NCI-H1105 (cell line): ENCODE measurements around the gene ENTREP1.

Experiments used
- DNase-seq: peaks from one replicate; lab custom pipeline; 2025; lab: John Stamatoyannopoulos, UW

The ENTREP1 gene

DNA sequence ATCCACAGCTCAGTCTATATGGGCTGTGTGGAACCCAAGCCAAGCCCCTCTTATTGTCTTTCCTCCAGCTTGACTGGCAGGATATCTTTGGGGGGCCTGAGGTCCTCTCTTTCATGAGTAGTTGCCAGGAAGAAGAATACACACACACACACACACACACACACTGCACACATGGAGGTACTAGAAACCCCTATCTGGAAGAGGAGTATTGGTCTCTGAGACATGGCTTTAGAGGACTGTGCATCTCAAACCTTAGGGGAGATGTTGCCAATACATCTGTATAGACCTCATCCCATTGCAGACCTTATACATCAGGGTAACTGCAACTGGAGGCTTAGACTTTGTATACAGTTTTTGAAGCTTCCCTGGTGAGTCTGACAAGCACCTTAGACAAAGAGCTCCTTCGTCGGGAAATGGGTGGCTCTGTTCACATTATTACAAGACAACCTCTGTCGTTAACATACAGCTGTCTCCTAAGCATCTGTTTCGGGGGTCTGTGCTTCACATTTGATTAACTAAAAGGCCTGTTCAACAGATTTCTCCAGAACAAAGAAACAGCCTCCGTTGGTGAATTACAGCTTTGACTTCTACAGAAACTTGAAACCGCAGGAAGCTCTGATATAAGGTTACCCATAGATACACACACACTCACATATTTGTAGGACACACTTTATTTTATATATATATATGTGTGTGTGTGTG, 5.5 kb upstream of the ENTREP1 start:
- no peak for DNase-seq

DNA sequence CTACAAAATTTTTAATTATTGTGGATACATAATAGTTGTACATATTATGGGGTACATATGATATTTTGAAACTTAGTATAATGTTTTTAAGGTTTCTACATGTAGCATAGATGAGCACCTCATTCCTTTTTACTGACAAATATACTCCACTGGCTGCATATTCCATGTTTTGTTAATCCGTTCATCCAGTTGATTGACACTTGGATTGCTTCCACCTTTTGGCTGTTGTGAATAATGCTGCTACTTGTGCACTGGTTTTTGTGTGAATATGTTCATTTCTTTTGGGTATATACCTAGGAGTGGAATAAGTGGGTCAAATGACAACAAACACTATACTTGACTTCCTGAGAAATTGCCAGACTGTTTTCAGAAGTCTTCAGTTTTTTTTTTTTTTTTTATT, 2.8 kb upstream of the ENTREP1 start:
- DNase-seq: no peak

DNA sequence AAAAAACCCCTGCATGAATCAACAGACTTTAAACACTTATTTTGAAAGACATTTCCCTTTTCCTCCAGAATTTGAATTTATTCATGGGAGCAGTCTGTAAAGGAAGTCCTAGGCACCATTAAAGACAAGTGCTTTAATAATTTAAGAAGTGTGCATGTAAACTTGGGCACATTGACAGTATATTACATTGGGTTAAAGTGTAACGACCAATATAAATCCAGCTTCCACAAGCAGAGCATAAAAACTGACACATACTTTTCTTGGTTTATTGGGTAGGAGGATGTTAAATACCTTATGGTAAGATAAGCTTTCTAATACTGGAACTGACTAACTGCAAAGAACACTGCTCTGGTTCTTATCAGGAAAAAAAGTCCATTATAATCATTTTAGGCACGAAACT, 1.2 kb upstream of the ENTREP1 start:
- no peak for DNase-seq

DNA sequence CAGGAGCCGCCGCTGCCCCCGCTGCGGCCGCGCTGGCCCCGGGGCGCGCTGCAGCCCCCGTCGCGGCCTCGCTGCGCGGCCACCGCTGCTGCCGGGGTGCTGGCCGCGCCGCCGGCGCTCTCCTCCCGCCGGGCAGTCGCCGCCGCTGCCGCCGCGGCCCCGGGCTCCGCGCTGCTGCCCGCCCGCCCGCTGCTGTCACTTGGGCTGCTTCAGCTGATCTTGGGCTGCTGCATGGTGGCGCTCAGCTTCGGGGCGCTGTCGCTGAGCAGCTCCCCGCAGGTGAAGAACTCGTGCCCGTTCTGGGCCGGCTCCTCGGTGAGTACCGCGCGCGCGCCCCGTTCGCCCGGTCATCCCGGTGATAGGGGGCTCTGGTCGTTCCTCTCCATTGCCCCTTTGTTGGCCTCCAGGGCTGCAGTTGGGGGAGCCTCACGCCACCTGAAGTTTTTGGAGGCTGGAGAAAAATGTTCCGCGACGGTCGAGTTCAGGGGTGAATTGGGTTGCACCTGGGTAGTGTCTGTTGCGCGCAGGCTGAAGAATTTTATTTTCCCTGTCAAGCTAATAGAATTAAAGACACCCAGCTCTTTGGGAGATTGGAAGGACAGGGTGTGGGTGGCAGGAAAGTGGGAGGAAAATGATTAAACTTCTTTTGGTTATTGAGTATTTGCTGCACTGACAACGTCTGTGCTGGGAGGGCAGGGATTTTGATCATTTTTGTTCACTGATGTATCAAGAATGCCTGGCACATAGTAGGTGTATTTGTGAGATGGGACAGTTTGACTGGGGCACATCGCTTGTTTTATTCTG, 596 bp downstream of the ENTREP1 start:
- DNase-seq: no peak

DNA sequence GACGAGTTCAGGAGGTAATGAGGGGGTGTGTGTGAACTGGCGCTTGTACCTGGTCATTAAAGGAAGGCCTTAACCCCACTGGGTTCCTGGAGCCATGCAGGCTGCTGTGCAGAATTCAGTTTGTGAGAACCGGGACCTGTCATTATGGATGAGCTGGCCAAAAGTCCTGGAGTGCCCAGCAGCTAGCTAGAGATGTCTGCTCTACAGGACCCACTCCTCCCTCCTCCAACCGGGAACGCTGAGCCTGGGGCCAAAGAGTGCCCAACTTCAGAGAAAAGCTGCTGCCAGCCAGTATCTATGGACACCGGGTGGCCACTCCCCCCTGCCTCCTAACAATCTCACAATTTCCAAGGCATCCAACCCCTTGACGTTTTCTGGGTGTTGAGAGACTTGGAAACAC, 1.2 kb downstream of the ENTREP1 start:
- DNase-seq: no peak

DNA sequence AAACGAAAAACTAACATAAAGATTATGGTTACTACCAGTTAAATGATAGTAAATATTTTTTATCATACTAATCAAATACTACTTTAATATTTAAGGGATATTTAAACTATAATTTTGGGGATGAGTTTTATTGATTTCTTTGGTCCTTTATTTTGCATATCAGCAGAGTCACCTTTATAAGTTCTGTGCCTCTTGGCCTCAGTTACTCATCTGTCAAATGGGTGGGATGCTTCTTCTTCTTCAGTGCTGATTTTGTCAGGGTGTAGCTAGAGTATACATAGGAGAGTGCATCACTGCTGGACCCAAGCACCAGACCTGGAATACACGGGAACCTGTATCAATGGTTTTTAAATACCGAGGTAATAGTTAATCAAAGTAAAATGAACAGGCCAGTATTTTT, 5.6 kb downstream of the ENTREP1 start:
- no peak for DNase-seq

DNA sequence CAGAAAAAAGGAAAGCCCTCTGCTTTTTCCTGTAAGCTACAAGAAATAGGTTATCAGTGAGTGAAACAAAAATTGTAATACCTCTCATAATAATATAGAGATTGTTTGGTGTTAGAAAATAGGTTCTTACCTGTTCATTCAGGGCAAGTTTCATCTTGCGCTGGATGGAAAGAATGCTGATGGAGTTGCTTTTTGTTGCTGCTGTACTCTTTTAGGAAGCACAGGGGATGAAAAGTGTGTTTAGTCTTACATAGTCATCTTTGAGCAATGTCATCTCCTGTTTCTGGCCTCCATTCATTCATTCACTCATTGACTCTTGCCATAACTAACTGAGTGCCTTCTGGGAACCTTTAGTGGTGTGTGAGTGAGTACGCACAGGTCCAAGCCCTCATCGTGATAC, 6.4 kb downstream of the ENTREP1 start:
- no peak for DNase-seq

DNA sequence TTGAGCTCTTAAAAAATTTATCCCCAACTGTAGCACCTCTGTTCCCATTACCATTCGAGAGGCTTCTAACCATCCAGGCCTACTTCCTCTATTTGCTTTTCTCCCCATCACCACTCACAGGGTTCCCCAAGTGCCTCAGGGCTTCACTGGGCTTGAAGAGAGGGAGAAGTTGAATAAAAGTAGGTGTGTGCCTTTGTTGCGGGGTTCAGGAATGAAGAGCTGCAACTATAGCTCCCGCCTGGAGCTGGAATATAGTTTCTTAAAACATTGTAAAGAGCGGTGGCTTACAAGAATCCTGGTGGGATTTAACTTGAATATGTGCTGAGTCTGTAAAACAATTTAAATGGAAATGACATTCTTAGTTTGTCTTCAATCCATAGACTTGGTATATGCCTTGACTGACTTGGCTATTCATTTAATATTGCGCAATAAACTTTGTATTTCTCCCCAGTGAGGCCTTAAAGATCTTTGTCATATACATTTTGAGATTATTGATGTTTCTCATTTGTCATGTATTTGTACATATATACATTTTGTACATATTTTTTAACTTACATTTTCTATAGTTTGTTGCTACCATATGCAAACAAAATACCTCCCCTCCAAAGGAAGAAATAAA, 7.2 kb downstream of the ENTREP1 start:
- no peak for DNase-seq

DNA sequence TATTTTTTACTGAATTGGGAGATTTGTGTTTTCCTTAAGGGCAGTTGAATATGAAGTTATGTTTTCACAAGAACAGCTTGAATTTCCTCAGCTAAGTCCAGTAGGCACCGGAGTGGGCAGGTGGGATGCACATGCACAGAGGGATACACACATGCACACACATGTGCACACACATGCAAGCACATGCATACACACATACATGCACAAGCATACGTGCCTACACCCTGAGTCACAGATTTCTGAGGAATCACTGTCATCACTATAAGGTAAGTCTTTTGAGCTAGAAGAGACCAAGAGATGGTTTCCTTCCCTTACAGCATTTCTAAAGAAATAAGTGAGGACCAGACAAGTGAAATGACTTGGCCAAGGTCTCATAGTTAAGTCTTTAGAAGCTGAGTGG, 8.7 kb downstream of the ENTREP1 start:
- no peak for DNase-seq

DNA sequence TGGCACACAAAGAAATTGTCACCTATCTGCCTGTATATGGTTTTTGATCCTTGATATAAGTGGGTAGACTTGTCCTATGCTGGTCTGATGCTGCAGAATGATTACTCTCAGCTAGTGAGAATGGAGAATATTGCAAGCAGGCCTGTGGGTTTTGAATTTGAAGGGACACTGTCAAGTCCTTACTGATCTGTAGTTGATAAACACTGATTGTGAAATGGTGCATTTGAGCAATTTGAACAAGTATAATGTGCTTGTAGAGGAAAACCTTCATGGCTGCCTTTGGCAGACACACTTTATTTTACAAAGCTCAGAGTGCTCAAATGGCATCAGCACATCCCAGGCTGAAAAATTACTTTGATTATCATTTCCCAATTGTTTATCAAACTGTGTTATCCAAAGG, 9.3 kb downstream of the ENTREP1 start:
- no peak for DNase-seq

DNA sequence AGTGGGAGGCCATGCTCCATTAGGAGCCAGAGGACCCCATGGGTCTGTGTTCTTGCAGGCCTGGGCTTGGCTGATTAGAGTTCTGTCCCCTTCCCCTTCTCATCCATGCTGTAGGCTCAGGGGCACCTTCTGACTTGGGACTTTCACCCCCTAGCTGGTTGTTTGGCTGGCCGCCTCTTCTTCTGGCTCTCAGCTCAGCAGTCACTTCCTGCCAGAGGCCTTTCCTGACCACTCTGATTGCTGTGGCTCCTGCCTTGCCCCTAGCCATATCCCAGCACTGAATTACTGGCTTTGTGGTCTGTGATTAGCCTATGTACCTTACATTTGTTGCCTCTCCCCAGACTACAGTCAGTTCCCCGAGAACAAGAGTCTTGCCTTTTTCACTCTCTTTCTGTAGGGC, 14.6 kb downstream of the ENTREP1 start:
- no peak for DNase-seq

DNA sequence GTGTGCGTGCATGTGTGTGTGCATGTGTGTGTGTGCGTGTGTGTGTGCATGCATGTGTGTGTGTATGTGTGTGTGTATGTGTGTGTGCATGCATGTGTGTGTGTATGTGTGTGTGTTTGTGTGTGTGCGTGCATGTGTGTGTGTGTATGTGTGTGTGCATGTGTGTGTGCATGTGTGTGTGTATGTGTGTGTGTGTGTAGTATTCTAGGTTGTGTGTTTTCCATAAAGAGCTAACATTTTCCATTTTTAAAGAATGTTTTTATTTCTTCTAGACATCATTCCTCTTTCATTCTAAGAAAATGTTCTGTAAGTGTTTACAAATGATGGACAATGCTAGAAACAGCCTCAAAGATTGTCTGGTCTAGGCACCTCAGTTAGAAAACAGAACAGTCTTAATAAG, 15.6 kb downstream of the ENTREP1 start:
- DNase-seq: no peak

DNA sequence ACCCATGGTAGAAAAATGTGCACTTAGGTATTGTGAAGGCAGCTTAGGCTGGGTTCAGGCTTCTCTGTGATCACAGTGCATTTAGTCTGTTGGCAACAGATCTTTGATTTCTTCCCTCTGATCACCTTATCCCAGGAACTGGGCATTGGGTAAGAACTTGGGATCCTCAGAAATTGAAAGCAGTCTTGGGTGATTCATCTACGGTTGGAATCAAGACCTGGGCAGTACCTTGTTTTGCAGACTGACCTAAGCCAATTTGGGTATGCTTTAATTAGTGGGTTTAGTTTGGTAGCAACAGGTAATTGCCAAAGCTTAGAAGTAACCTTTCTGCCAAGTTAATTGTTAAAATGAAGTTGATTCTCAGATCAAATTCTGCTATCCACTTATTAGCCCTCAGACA, 17.8 kb downstream of the ENTREP1 start:
- no peak for DNase-seq

DNA sequence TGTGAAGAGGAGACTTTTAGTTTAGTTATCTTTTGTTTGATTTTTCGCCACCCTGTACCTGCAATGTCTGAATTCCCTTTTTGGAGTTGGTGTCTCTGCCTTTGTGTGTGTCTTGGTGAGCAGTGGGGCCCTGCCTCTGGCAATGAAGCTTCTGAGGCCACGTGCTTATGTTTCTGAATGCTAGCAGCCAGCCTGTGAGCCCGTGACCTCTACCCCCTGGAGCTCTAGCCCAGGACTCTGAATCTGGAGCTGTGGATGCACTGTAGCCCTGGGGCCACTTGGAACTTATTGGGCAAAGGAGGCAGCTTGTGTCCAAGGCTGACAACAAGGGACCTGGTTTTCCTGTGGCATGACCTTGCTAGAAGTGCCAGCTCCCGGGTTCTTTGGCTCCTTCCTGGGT, 19.4 kb downstream of the ENTREP1 start:
- DNase-seq: no peak

DNA sequence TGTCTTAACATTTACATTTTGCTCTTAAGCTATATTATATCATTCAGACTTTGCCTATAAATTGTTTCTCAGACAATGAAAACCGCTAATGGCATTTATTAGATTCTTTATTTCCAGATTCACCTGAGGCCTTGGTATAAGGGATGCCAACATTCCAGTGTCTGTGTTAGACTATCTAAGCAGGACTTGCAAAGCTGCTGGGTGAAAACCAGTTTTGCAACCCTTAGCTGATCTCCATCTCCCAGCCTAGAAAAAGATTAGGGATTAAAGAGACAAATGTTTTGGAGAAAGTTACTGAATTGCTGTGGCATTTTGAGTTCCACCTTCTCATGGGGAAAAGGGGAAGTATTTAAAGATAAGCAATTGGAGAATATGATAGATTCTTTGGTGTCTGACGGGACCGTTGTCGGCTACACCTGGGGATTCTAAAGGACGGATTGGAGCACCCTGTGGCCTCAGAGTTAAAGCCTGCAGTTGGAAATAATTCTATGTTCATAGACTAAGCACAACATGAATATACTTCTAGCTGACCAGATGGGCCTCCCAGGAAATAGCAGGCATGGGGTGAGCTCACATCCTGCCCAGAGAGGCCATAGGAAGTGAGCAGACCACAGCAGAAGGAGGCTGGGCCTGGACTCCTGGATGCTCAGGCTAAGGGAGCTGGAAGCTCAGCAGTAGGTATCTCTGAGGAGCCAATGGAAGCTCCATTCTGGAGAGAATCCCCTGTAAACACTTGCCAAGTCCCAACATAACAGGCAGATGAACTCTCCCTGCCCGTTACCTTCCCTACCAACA, 21.8 kb downstream of the ENTREP1 start:
- no peak for DNase-seq

DNA sequence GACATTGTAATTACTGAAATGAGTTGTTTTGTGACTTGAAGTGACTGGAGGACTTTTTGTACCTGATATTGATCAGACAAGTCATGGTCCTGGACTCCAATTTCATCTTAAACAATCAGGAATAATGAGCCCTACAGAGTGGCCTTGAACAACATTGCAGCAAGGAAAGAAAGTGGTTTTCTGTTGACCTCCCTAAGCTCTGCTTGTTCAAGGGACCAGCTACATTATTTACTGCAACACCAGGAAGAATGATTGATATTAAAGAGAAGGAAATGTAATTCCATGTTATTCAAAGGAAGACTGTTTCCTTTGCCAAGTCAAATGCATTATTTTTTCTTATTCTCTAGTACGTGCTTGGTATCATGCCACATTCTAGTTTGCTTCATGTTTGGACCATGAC, 22.6 kb downstream of the ENTREP1 start:
- DNase-seq: no peak

DNA sequence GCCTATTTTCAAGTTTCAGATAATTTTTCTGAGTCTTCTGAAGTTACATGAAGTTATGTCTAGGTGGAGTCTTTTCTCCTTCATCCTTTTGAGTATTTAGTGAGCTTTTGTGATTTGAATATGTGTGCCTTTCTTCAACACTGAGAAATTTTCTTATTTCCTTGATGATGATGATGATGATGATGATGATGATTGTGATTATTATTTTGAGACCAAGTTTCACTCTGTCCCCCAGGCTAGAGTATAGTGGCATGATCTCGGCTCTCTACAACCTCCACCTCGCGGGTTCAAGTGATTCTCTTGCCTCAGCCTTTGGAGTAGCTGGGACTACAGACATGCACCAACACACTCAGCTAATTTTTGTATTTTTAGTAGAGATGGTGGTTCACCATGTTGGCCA, 26.2 kb downstream of the ENTREP1 start:
- DNase-seq: no peak

DNA sequence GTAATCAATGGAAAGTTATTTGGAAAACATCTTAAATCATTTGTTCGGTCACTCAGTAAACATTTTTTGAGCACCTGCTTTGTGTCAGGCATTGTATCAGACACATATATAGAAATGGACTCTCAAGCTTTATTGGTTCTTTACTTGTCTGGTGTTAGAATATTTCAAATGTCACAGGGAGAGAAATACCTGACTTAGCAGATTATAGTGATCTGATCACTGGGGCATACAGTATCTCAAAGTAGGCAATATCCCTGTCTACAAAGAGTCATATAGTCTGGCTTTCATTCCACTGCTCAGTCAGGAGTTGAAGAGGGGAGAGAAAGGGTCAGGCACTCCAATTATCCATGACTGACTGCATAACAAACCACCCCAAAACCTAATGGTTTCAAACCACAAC, 30.2 kb downstream of the ENTREP1 start:
- DNase-seq: no peak

DNA sequence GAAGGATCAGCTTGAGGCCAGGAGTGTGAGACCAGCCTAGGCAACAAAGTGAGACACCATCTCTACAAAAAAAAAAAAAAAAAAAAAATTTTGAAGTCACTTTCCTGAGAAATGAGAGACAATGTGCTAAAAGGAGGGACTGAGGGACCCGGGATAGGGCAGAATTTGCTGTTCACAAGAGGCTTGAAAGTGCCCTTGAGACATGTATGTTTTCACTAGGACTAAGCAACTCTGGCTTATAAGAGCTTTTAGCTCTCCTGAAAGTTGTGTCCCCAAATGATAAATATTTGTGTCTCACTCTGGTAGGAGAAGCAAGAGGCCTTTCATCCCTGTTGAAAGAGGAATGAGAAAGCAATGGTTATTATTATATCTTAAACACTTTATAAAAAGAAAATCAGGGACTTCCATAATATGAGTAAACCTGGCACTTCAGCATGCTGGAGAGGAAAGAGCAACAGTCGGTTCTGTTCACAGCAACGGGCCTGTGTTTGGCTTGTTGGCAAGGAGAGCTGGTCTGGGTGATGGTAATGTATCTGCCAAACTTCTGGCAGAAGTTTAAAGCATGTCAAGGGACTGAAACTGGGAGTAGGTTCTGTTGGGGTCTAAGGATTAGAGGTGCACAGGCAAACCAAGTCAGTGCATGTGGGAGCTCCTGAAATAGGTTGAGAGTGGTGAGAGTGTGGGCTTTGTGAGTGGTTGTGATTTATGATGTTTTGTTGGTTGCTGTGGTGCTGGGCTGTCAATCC, 32.2 kb downstream of the ENTREP1 start:
- no peak for DNase-seq

DNA sequence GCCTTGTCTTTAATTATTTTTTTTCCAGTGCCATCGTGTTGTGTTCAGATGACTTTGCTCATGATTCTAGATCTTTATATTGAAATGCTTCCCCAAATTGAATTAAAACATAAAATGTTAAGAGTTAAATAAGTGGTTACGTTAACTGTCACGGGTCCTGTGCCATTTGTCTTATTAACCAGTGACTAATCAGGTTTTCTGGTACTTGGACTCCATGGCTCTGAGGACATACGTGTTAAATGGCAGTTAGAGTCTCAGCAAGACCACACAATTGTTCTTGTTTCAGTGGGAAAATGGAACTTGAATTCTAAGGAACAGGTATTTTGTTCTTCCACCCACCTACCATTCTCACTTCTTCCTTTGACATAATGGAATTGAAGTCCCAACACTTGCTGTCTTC, 32.8 kb downstream of the ENTREP1 start:
- no peak for DNase-seq

DNA sequence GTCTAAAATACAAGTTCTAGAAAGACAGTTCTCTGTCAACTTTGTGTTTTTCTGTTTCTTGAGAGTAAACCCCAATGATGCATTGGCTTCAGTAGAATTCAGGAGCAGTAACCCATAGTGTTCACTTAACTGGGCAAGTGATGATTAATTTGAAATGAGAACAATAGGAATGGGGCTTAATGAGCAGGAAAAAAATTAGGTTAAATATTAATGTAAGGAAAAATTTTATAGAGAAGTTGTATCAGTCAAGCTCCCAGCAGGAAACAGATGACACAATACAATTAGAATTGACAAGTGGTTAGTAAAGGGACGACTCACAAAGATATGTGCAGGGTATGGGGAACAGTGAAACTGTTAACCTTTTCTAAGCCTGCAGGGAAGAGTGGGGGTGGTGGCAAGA, 38.2 kb downstream of the ENTREP1 start:
- no peak for DNase-seq
